H1 (cell line): Measurements from ENCODE around the gene SUSD5. TPM values are rescaled to one million over a fixed set of nuclear protein-coding genes. Genes with fewer than 3 reads are reported as not detected.

Source experiments
- CTCF ChIA-PET: fragments of 300-600 bp; sonication (Branson Sonifier 250); formaldehyde crosslinking; loops from one replicate; lab custom pipeline; 2021; ENCODE audit not compliant: partially characterized antibody; lab: Charles Lee
- POLR2A ChIA-PET: fragments of 300-600 bp; sonication (Branson Sonifier 250); formaldehyde crosslinking; loops from one replicate; lab custom pipeline; 2021; ENCODE audit warnings: inconsistent platforms; ENCODE audit not compliant: partially characterized antibody; lab: Charles Lee
- DNase-seq, 2 experiments: peaks; one replicate each; pipeline versions ENCODE4 v3.0.0 to v3.0.0-alpha.2; 2010 to 2022; ENCODE audit warnings: low spot score in 2 of 2, low read depth in 1 of 2, mixed read lengths in 1 of 2
- FAIRE-seq: peaks from 2 replicates; lab custom pipeline; 2011; peaks lifted over from hg19 to GRCh38; lab: Jason Lieb, UNC
- H2AFZ ChIP-seq: 2 replicates; pipeline ENCODE4 v1.8.1; 2012; ENCODE audit warnings: low read length, inconsistent platforms
- H2AK5ac ChIP-seq: 2 replicates; pipeline ENCODE4 v1.6.1; 2013; ENCODE audit warnings: low read depth, low read length
- H2BK120ac ChIP-seq: replicated peaks from 2 replicates; pipeline ENCODE3; 2013; ENCODE audit warnings: low read depth, low read length, inconsistent platforms
- H2BK12ac ChIP-seq: 2 replicates; pipeline ENCODE4 v1.6.1; 2013; ENCODE audit warnings: low read depth, low read length
- H2BK15ac ChIP-seq: 2 replicates; pipeline ENCODE4 v1.6.1; 2013; ENCODE audit warnings: low read length
- H2BK20ac ChIP-seq: 2 replicates; pipeline ENCODE4 v1.6.1; 2013; ENCODE audit warnings: low read length
- H2BK5ac ChIP-seq: 2 replicates; pipeline ENCODE4 v1.6.1; 2013; ENCODE audit warnings: low read depth, low read length
- H3K14ac ChIP-seq: 2 replicates; pipeline ENCODE4 v1.6.1; 2013; ENCODE audit warnings: inconsistent platforms; ENCODE audit not compliant: insufficient read length
- H3K18ac ChIP-seq: 2 replicates; pipeline ENCODE4 v1.6.1; 2013; ENCODE audit warnings: low read length; ENCODE audit errors: extremely low read depth
- H3K23ac ChIP-seq: 2 replicates; pipeline ENCODE4 v1.6.1; 2013; ENCODE audit warnings: inconsistent platforms; ENCODE audit not compliant: insufficient read length
- H3K23me2 ChIP-seq: 2 replicates; pipeline ENCODE4 v1.6.1; 2013; ENCODE audit warnings: low read depth, low read length
- H3K27ac ChIP-seq: 2 replicates; pipeline ENCODE4 v1.6.1; 2011; ENCODE audit warnings: low read depth, low read length, inconsistent platforms
- H3K27me3 ChIP-seq, 4 experiments: replicated peaks in 1 of 4; 1 replicate in 1 of 4; 2 replicates in 3 of 4; pipeline versions ENCODE4 v1.6.1 to v1.8.1; 2011 to 2013; ENCODE audit warnings: low read length in 3 of 4, mild to moderate bottlenecking in 3 of 4, inconsistent platforms in 2 of 4, mixed read lengths in 2 of 4, moderate library complexity in 1 of 4; ENCODE audit not compliant: control insufficient read depth in 3 of 4, insufficient read depth in 3 of 4; ENCODE audit errors: extremely low read depth in 1 of 4
- H3K36me3 ChIP-seq, 4 experiments: 2 replicates each; pipeline versions ENCODE4 v1.6.1 to v1.8.1; 2011 to 2013; ENCODE audit warnings: mild to moderate bottlenecking in 4 of 4, low read length in 3 of 4, moderate library complexity in 2 of 4, control low read depth in 1 of 4, inconsistent platforms in 1 of 4; ENCODE audit not compliant: insufficient read depth in 4 of 4, control insufficient read depth in 2 of 4
- H3K4ac ChIP-seq: replicated peaks from 2 replicates; pipeline ENCODE3; 2013; ENCODE audit warnings: low read length, low read depth, mixed read lengths, inconsistent platforms; ENCODE audit not compliant: insufficient read length
- H3K4me1 ChIP-seq, 4 experiments: replicated peaks in 1 of 4; 1 replicate in 1 of 4; 2 replicates in 3 of 4; pipeline versions ENCODE4 v1.6.1 to v1.8.1; 2011 to 2013; ENCODE audit warnings: low read length in 3 of 4, inconsistent platforms in 2 of 4, mixed read lengths in 1 of 4; ENCODE audit not compliant: insufficient read depth in 4 of 4, control insufficient read depth in 3 of 4
- H3K4me2 ChIP-seq, 2 experiments: 2 replicates each; pipeline versions ENCODE4 v1.6.1 to v1.8.1; 2011 to 2013; ENCODE audit warnings: low read depth in 2 of 2, low read length in 2 of 2, control low read depth in 1 of 2, inconsistent platforms in 1 of 2, mild to moderate bottlenecking in 1 of 2; ENCODE audit not compliant: insufficient read depth in 1 of 2
- H3K4me3 ChIP-seq, 4 experiments: fragments of 200-600, 300-600 bp in 1 of 4; sonication (generic), shearing (Covaris generic), sonication (Bioruptor Twin) in 1 of 4; 2 replicates each; pipeline versions ENCODE4 v1.5.1 to v1.8.1; 2011 to 2016; ENCODE audit warnings: low read length in 4 of 4, low read depth in 3 of 4, control low read depth in 2 of 4, inconsistent platforms in 2 of 4, mild to moderate bottlenecking in 2 of 4, mixed read lengths in 1 of 4, moderate library complexity in 1 of 4; ENCODE audit not compliant: insufficient read depth in 2 of 4; ENCODE audit errors: extremely low read depth in 1 of 4
- H3K56ac ChIP-seq: replicated peaks from 2 replicates; pipeline ENCODE3; 2013; ENCODE audit warnings: low read depth, mild to moderate bottlenecking, mixed read lengths, low read length, inconsistent platforms; ENCODE audit not compliant: insufficient read length
- H3K79me1 ChIP-seq: 2 replicates; pipeline ENCODE4 v1.6.1; 2013; ENCODE audit warnings: low read depth, low read length, control low read depth
- H3K79me2 ChIP-seq, 2 experiments: 2 replicates each; pipeline versions ENCODE4 v1.6.1 to v1.8.1; 2012 to 2013; ENCODE audit warnings: low read length in 2 of 2, mild to moderate bottlenecking in 2 of 2, inconsistent platforms in 1 of 2; ENCODE audit not compliant: insufficient read depth in 2 of 2, control insufficient read depth in 1 of 2
- H3K9ac ChIP-seq, 4 experiments: replicated peaks in 1 of 4; 1 replicate in 1 of 4; 2 replicates in 3 of 4; pipeline versions ENCODE4 v1.6.1 to v1.8.1; 2011 to 2013; ENCODE audit warnings: low read depth in 3 of 4, low read length in 3 of 4, control low read depth in 2 of 4, mild to moderate bottlenecking in 2 of 4, moderate library complexity in 2 of 4, inconsistent platforms in 1 of 4; ENCODE audit errors: extremely low read depth in 1 of 4
- H3K9me3 ChIP-seq, 2 experiments: 2 replicates each; pipeline versions ENCODE4 v1.6.1 to v1.8.1; 2012 to 2013; ENCODE audit warnings: mild to moderate bottlenecking in 2 of 2, moderate library complexity in 2 of 2, control low read depth in 1 of 2, inconsistent platforms in 1 of 2, low read depth in 1 of 2, low read length in 1 of 2, mixed read lengths in 1 of 2; ENCODE audit not compliant: insufficient read depth in 2 of 2
- H4K20me1 ChIP-seq, 2 experiments: replicated peaks in 1 of 2; 2 replicates each; pipeline versions ENCODE3 to v1.8.1; 2011 to 2013; ENCODE audit warnings: inconsistent platforms in 2 of 2, low read length in 2 of 2, mild to moderate bottlenecking in 1 of 2; ENCODE audit not compliant: insufficient read depth in 2 of 2, control insufficient read depth in 1 of 2
- H4K5ac ChIP-seq: 2 replicates; pipeline ENCODE4 v1.6.1; 2013; ENCODE audit warnings: low read length, low read depth, mixed read lengths, inconsistent platforms; ENCODE audit not compliant: insufficient read length
- H4K8ac ChIP-seq: 2 replicates; pipeline ENCODE4 v1.8.0; 2013; ENCODE audit warnings: mild to moderate bottlenecking, moderate library complexity, low read length, inconsistent platforms; ENCODE audit not compliant: insufficient read depth; ENCODE audit errors: extremely low read depth
- H4K91ac ChIP-seq: replicated peaks from 2 replicates; pipeline ENCODE3; 2013; ENCODE audit warnings: low read length, mixed read lengths, inconsistent platforms; ENCODE audit not compliant: insufficient read length
- BACH1 ChIP-seq: IDR thresholded peaks from 2 replicates; pipeline ENCODE4 v1.6.1; 2012; ENCODE audit warnings: low read length, improper control_type of control experiment
- CREB1 ChIP-seq: IDR thresholded peaks from 2 replicates; pipeline ENCODE4 v1.6.1; 2012; ENCODE audit warnings: inconsistent platforms
- EGR1 ChIP-seq: IDR thresholded peaks from 2 replicates; pipeline ENCODE4 v1.6.1; 2011; ENCODE audit warnings: low read depth, low read length, borderline replicate concordance
- GTF2F1 ChIP-seq: IDR thresholded peaks from 2 replicates; pipeline ENCODE4 v1.6.1; 2012; ENCODE audit warnings: low read depth, low read length, improper control_type of control experiment, borderline replicate concordance
- JUN ChIP-seq: IDR thresholded peaks from 2 replicates; pipeline ENCODE4 v1.6.1; 2011; ENCODE audit warnings: low read depth, mild to moderate bottlenecking, improper control_type of control experiment, low read length
- NRF1 ChIP-seq: IDR thresholded peaks from 2 replicates; pipeline ENCODE4 v1.6.1; 2011; ENCODE audit warnings: mild to moderate bottlenecking, low read depth, low read length, improper control_type of control experiment
- RBBP5 ChIP-seq: IDR thresholded peaks from 2 replicates; pipeline ENCODE4 v1.7.1; 2012; ENCODE audit warnings: low read depth, mild to moderate bottlenecking, inconsistent platforms, low read length, moderate library complexity, borderline replicate concordance
- RFX5 ChIP-seq: IDR thresholded peaks from 2 replicates; pipeline ENCODE4 v1.6.1; 2011; ENCODE audit warnings: low read depth, low read length, improper control_type of control experiment, borderline replicate concordance
- RNF2 ChIP-seq: fragments of 200-900, 300-1000 bp; sonication (generic); IDR thresholded peaks from 2 replicates; pipeline ENCODE4 v1.7.1; 2016; ENCODE audit warnings: borderline replicate concordance, low read depth, mild to moderate bottlenecking, antibody characterized with exemption, low read length; ENCODE audit not compliant: poor library complexity, severe bottlenecking; ENCODE audit errors: missing control alignments
- SAP30 ChIP-seq: fragments of 300-600 bp; sonication (generic); IDR thresholded peaks from 2 replicates; pipeline ENCODE4 v1.7.1; 2012; ENCODE audit warnings: low read length, moderate library complexity, mild to moderate bottlenecking, inconsistent platforms; ENCODE audit not compliant: insufficient read depth, insufficient replicate concordance
- TAF7 ChIP-seq: optimal IDR thresholded peaks from 2 replicates; pipeline ENCODE3; 2011; ENCODE audit warnings: low read depth, mild to moderate bottlenecking, inconsistent platforms, low read length, moderate library complexity, borderline replicate concordance
- TCF12 ChIP-seq: IDR thresholded peaks from 2 replicates; pipeline ENCODE4 v1.6.1; 2011; ENCODE audit warnings: low read depth, mild to moderate bottlenecking, low read length
- WGBS, 2 experiments: shearing (Covaris generic) in 1 of 2; methylation state at CpG; one replicate each; pipeline versions ENCODE4 v1.1.6 to v1.1.7; 2013 to 2015; ENCODE audit warnings: low lambda C conversion rate in 2 of 2, mixed read lengths in 2 of 2, inconsistent platforms in 1 of 2, low coverage in 1 of 2, missing lambda C conversion rate in 1 of 2; ENCODE audit not compliant: insufficient replicate concordance in 2 of 2, insufficient coverage in 1 of 2, insufficient read length in 1 of 2; ENCODE audit errors: extremely low coverage in 1 of 2, missing lambda C conversion rate in 1 of 2; 5-methylcytosine and 5-hydroxymethylcytosine counted together
- polyA plus RNA-seq, 7 experiments: library from polyadenylated mRNA; depleted of rRNA in 3 of 7; stranded (reverse) in 5 of 7; unstranded in 2 of 7; fragments of >200 nt in 5 of 7; fragments of 200-250 nt in 2 of 7; gene quantifications; 1 replicate in 5 of 7; 2 replicates in 1 of 7; 4 replicates in 1 of 7; pipeline versions ENCODE4 v1.2.1 to v1.2.3, GENCODE V29; 2011 to 2013; ENCODE audit warnings: missing spikeins in 2 of 7, mixed read lengths in 2 of 7
- total RNA-seq: library from RNA; stranded (reverse); fragmentation: NEBNext Ultra II Directional; extraction: Animal tissue kit (Norgen Biotek cat#: 25700); gene quantifications from 2 replicates; pipeline ENCODE4 v1.2.1, GENCODE V29; 2021
- TF ChIP-seq, protein P1 (sequence below): IDR thresholded peaks from 2 replicates; pipeline ENCODE4 v1.6.1; 2012; ENCODE audit warnings: inconsistent platforms

The SUSD5 gene
- total and polyA plus RNA-seq, 2 of the 8 experiments (the other 6 are each of a cell fraction or from before 2014, with no cell fraction given): 0.92 to 3.3 TPM

DNA sequence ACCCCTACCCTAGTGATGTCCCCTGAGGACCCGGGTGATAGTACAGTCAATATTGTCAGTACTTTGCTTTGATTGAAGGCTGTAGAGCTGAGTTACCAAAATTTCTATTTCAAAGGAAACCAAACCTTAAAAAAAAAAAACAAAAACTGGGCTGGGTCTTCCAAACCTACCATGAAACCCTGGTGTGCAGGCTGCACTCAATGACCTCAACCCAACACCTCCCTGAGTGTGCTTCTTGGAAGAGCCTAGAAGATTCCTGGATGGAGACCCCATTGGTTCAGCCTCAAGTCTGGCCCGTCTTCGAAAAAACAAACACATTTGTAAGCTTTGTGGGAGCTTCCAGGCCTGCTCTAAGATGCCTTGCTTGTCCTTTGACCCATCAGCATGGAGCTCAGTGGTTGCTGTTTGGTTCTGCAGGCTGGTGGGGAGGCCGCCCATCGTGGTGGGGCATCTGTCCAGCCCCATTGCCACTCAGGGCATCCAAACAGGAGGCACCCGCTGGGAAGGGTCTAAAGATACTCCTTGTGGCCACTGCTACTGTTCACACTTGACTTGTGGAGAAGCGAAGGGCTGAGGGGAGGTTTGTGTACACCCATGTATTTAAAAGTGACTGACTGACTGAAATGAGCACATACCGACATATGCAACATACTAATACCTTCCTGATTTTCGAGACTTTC, 72.6 kb downstream of the SUSD5 start:
- Histone ChIP-seq H3K23ac (no peak overlapping the region), H3K18ac (no peak overlapping the region), H3K4ac (no peak overlapping the region), H3K36me3 (peaks cover 0 to 3% (median 0%) of the 10 kb centered on the region in 4 experiments; a peak in 3 of 8 replicates), H3K9me3 (no peaks in the 10 kb centered on the region), H3K23me2 (no peaks in the 10 kb centered on the region), H3K56ac (no peak overlapping the region), H3K27me3 (no peaks in the 10 kb centered on the region), H4K5ac (no peak overlapping the region), H2AK5ac (no peak overlapping the region), H4K8ac (no peak overlapping the region), H3K27ac (no peak overlapping the region), H2BK12ac (no peak overlapping the region), H3K4me3 (no peak overlapping the region), H2BK20ac (no peak overlapping the region), H3K79me2 (no peaks in the 10 kb centered on the region), H3K4me2 (no peak overlapping the region), H2BK5ac (no peak overlapping the region), H4K91ac (no peak overlapping the region), H4K20me1 (no peaks in the 10 kb centered on the region), H3K79me1 (no peaks in the 10 kb centered on the region), H3K14ac (no peak overlapping the region), H3K9ac (no peak overlapping the region), H2BK120ac (no peak overlapping the region), H2AFZ (no peak overlapping the region), H2BK15ac (no peak overlapping the region), H3K4me1 (no peaks in the 10 kb centered on the region)
- WGBS, 2 experiments: 85% methylated on average over 9 of the region's 9 CpGs; no CpG with 5 or more reads in 1 of the 2 experiments
- FAIRE-seq (no peak), DNase-seq (no peak)
- CTCF ChIA-PET: interaction anchor here (1.0 to 5.6 kb wide), 7 partner anchors 10 to 227 kb away, joined by 3 to 43 read pairs (median 7); no protein-coding TSS in a partner anchor
- POLR2A ChIA-PET: no interaction called here
- no peak for TF ChIP-seq BACH1
- TF ChIP-seq, protein P1, sequence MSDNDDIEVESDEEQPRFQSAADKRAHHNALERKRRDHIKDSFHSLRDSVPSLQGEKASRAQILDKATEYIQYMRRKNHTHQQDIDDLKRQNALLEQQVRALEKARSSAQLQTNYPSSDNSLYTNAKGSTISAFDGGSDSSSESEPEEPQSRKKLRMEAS: no peak
- no peak for TF ChIP-seq RNF2
- TF ChIP-seq NRF1: no peak
- TF ChIP-seq SAP30: no peak
- no peak for TF ChIP-seq RBBP5
- TF ChIP-seq EGR1: no peak
- no peak for TF ChIP-seq CREB1
- TF ChIP-seq TAF7: no peak
- no peak for TF ChIP-seq GTF2F1
- no peak for TF ChIP-seq RFX5
- TF ChIP-seq TCF12: no peak
- no peak for TF ChIP-seq JUN
